GM10248 (cell line): ENCODE data around the gene FAM200B.

Experiments used
- CTCF ChIA-PET: fragments of 300-600 bp; sonication (Branson Sonifier 250); formaldehyde crosslinking; extraction: SDS; loops from one replicate; lab custom pipeline; 2021; ENCODE audit warnings: antibody characterized with exemption; lab: Yijun Ruan, JAX
- POLR2A ChIA-PET: fragments of 350-650 bp; sonication (Branson Sonifier 250); formaldehyde crosslinking; extraction: SDS; loops from one replicate; lab custom pipeline; 2020; ENCODE audit warnings: antibody characterized with exemption; lab: Yijun Ruan, JAX
- DNase-seq: peaks from one replicate; pipeline ENCODE4 v3.0.0; 2012; ENCODE audit errors: extremely low spot score
- CTCF ChIP-seq: IDR thresholded peaks from 2 replicates; pipeline ENCODE4 v1.5.1; 2012; ENCODE audit warnings: mild to moderate bottlenecking, low read depth; ENCODE audit errors: extremely low read depth, missing control alignments, control extremely low read depth

The FAM200B gene

GRCh38 chr4:15681372-15682241, at the start of gene FAM200B:
FAM200B (plus strand) TSS chr4:15681827; CDS start chr4:15686978, 5,151 bp downstream.
- no peak for TF ChIP-seq CTCF

DNA sequence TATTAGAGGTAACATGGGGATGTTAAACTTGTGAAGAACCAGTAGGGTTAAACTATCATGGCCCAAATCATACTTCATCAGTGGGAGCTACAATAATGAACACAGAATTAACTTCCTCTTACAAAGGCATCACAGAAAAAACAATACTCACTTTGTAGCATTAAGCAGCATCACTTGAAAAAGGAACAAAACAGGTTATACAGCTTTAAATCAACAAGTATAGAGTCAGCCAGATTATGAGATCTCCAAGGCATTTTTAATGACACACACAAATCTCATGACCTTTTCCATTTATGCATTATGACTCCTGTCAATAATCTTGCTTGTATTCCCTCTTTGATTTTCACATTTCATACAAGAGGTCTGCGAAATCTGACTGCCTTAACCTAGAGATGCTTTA, 44.8 kb upstream of the FAM200B start:
- ChIA-PET POLR2A (no interaction called here), CTCF (interaction anchor here (0.8 to 3.1 kb wide), 4 partner anchors 10 to 63 kb away, joined by 3 to 16 read pairs (median 4); no protein-coding TSS in a partner anchor)
- DNase-seq, result no peak
- no peak for TF ChIP-seq CTCF

More at GRCh38 chr4:15681372-15682241, at the start of gene FAM200B:
- ChIA-PET POLR2A (interaction anchor here (0.5 to 1.1 kb wide), 3 partner anchors 9 to 299 kb away, joined by 3 to 6 read pairs (median 3); no protein-coding TSS in a partner anchor), CTCF (interaction anchor here (1.0 to 1.5 kb wide), 5 partner anchors 9 to 37 kb away, joined by 3 to 7 read pairs (median 4); no protein-coding TSS in a partner anchor)
- DNase-seq, result peak; percentile 99

- POLR2A ChIA-PET, result no interaction called here
- CTCF ChIA-PET, result interaction anchor here (1.1 to 3.1 kb wide), 2 partner anchors 12 to 15 kb away, joined by 3 to 16 read pairs; no protein-coding TSS in a partner anchor
- no peak for TF ChIP-seq CTCF
Measured at GRCh38 chr4:15638418-15638817, 43.2 kb upstream of the FAM200B start.

DNA sequence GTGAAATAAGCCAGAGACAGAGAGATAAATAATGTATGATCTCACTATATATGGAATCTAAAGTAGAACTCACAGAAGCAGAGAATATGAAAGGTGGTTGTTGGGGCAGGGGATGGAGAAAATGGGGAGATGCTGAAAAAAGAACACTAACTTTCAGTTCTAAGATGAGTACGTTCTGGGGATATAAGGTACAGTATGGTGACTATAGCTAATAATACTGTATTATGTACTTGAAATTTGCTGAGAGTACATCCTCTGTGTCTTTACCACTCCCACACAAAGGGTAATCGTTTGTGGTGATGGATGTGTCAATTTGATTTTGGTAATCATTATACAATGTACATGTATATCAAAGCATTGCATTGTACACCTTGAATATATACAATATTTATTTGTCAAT, 33.0 kb upstream of the FAM200B start:
- POLR2A ChIA-PET, result no interaction called here
- TF ChIP-seq CTCF, result no peak
- DNase-seq, result no peak
- CTCF ChIA-PET, result interaction anchor here (1.6 to 2.0 kb wide), 2 partner anchors 8 to 29 kb away, joined by 3 to 4 read pairs; no protein-coding TSS in a partner anchor

More at GRCh38 chr4:15638418-15638817, 43.2 kb upstream of the FAM200B start:
- DNase-seq, result no peak

- peak; percentile 27 for DNase-seq
- peak; percentile 69 for TF ChIP-seq CTCF
- ChIA-PET CTCF (interaction anchor here (0.7 to 2.6 kb wide), 8 partner anchors 8 to 171 kb away, joined by 3 to 16 read pairs (median 4); no protein-coding TSS in a partner anchor), POLR2A (no interaction called here)
Measured at GRCh38 chr4:15649914-15650545, 31.6 kb upstream of the FAM200B start.

GRCh38 chr4:15651676-15652075, 30.0 kb upstream of the FAM200B start:
- POLR2A ChIA-PET, result no interaction called here
- TF ChIP-seq CTCF, result no peak
- no peak for DNase-seq
- CTCF ChIA-PET, result interaction anchor here (0.6 to 2.7 kb wide), 8 partner anchors 10 to 417 kb away, joined by 3 to 16 read pairs (median 6); no protein-coding TSS in a partner anchor
